ENCODE results near the gene EEFSEC.

GRCh38 chr3:128395500-128396162 lies 242.3 kb downstream of the EEFSEC start:
- TF ChIP-seq CTCF (IDR thresholded peaks at IDR 0.05; ENCODE audit: control extremely low read depth in 1 of 3, insufficient read depth in 1 of 3, low read depth in 1 of 3, low read length in 3 of 3) (no peak), HDAC6 (IDR thresholded peaks at IDR 0.05; ENCODE audit: low read depth, low read length) (no peak), CEBPB (IDR thresholded peaks at IDR 0.05; ENCODE audit: low read depth, low read length) (no peak), YY1 (IDR thresholded peaks at IDR 0.05; ENCODE audit: low read depth, low read length) (no peak), CBX5 (IDR thresholded peaks at IDR 0.05; ENCODE audit: low read depth, low read length) (no peak), CHD2 (IDR thresholded peaks at IDR 0.05; ENCODE audit: low read length) (no peak), RNF2 (IDR thresholded peaks at IDR 0.05; ENCODE audit: borderline replicate concordance, low read depth, low read length, missing control alignments, poor library complexity, severe bottlenecking) (no peak), MAFK (IDR thresholded peaks at IDR 0.05; ENCODE audit: low read depth, low read length) (no peak), CTBP2 (IDR thresholded peaks at IDR 0.05; ENCODE audit: borderline replicate concordance, insufficient read depth, insufficient read length, low read length) (no peak), E2F6 (IDR thresholded peaks at IDR 0.05) (no peak), RAD21 (IDR thresholded peaks at IDR 0.05 in 1 of 2, conservative IDR thresholded peaks at IDR 0.05 in 1 of 2; ENCODE audit: low read depth in 2 of 2, low read length in 2 of 2) (no peak)
